BJ (cell line): ENCODE results near the gene CDK8. TPM values are rescaled to one million over a fixed set of nuclear protein-coding genes. Genes with fewer than 3 reads are reported as not detected.

Source experiments
- CTCF ChIA-PET: fragments of 350-600 bp; formaldehyde crosslinking; extraction: SDS; loops from one replicate; lab custom pipeline; 2021; ENCODE audit warnings: antibody characterized with exemption, inconsistent platforms; lab: Yijun Ruan, JAX
- POLR2A ChIA-PET: fragments of 300-600 bp; sonication (Branson Sonifier 250); formaldehyde crosslinking; extraction: SDS; loops from one replicate; lab custom pipeline; 2021; ENCODE audit warnings: antibody characterized with exemption; lab: Charles Lee
- DNase-seq: peaks from one replicate; pipeline ENCODE4 v3.0.0-alpha.2; 2011; ENCODE audit warnings: low read depth
- H3K27me3 ChIP-seq: 2 replicates; pipeline ENCODE4 v1.6.0; 2011; ENCODE audit warnings: low read length; ENCODE audit not compliant: control insufficient read depth, insufficient read depth
- H3K36me3 ChIP-seq: 2 replicates; pipeline ENCODE4 v1.5.1; 2011; ENCODE audit warnings: low read length; ENCODE audit not compliant: control insufficient read depth, insufficient read depth
- H3K4me3 ChIP-seq: 2 replicates; pipeline ENCODE4 v1.5.1; 2011; ENCODE audit warnings: low read depth, mild to moderate bottlenecking, control low read depth, low read length
- polyA plus RNA-seq: library from polyadenylated mRNA; depleted of rRNA; stranded (reverse); fragments of >200 nt; gene quantifications from 2 replicates; pipeline ENCODE4 v1.2.3, GENCODE V29; 2011
- TF ChIP-seq, protein P1 (sequence below): IDR thresholded peaks from 2 replicates; pipeline ENCODE4 v1.5.1; 2011; ENCODE audit warnings: low read depth, mild to moderate bottlenecking, control low read depth, inconsistent platforms, low read length, moderate library complexity; ENCODE audit not compliant: insufficient read depth

CDK8 gene
- polyA plus RNA-seq, 1 experiment, result 13.7 TPM

GRCh38 chr13:26320766-26321165 lies 66.8 kb downstream of the CDK8 start:
- ChIA-PET POLR2A (no interaction called here), CTCF (no interaction called here)
- TF ChIP-seq, protein P1, sequence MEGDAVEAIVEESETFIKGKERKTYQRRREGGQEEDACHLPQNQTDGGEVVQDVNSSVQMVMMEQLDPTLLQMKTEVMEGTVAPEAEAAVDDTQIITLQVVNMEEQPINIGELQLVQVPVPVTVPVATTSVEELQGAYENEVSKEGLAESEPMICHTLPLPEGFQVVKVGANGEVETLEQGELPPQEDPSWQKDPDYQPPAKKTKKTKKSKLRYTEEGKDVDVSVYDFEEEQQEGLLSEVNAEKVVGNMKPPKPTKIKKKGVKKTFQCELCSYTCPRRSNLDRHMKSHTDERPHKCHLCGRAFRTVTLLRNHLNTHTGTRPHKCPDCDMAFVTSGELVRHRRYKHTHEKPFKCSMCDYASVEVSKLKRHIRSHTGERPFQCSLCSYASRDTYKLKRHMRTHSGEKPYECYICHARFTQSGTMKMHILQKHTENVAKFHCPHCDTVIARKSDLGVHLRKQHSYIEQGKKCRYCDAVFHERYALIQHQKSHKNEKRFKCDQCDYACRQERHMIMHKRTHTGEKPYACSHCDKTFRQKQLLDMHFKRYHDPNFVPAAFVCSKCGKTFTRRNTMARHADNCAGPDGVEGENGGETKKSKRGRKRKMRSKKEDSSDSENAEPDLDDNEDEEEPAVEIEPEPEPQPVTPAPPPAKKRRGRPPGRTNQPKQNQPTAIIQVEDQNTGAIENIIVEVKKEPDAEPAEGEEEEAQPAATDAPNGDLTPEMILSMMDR, result no peak
- no peaks in the 10 kb centered on the region for H3K36me3 ChIP-seq
- DNase-seq, result no peak
- H3K27me3 ChIP-seq, result no peaks in the 10 kb centered on the region
- no peak overlapping the region for H3K4me3 ChIP-seq

DNA sequence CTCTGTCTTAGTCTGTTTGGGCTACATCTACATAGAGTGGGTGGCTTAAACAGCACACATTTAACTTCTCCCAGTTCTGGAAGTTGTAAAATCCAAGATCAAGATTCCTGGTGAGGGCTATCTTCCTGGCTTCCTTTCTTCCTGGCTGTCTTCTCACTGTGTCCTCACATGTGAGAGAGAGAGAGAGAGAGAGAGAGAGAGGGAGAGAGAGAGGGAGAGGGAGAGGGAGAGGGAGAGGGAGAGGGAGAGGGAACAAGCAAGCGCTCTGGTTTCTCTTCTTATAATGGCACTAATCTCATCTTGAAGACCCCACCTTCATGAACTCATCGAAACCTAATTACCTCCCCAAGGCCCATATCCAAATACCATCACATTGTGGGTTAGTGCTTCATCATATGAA lies 69.2 kb downstream of the CDK8 start:
- DNase-seq, result no peak
- no peaks in the 10 kb centered on the region for H3K36me3 ChIP-seq
- TF ChIP-seq, protein P1, result no peak
- H3K4me3 ChIP-seq, result no peak overlapping the region
- ChIA-PET POLR2A (no interaction called here), CTCF (no interaction called here)
- H3K27me3 ChIP-seq, result no peaks in the 10 kb centered on the region

GRCh38 chr13:26323764-26324163 lies 69.8 kb downstream of the CDK8 start:
- Histone ChIP-seq H3K4me3 (no peak overlapping the region), H3K36me3 (no peaks in the 10 kb centered on the region), H3K27me3 (no peaks in the 10 kb centered on the region)
- POLR2A ChIA-PET, result no interaction called here
- TF ChIP-seq, protein P1, result no peak
- no peak for DNase-seq
- CTCF ChIA-PET, result no interaction called here

DNA sequence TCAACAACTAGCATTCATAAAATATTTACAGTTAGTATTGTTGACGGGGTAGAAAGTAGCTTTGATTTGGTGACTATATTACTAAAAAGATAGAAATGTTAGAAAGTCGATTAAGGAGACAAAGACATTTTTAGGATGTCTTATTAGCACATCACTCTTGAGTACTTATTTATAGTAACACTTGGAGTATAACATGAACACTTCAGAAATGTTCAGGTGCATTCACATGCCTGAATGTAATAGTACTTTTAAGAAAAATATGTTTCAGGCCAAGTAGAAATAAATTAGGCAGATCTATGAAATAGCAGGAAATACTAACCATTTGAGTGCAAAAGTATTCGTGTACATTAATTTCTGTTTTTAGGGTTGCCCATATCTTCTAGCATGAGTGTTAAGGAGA lies 70.4 kb downstream of the CDK8 start:
- CTCF ChIA-PET, result interaction anchor here (0.7 kb wide), 1 partner anchor 19 kb away, joined by 3 read pairs; no protein-coding TSS in a partner anchor
- no peaks in the 10 kb centered on the region for H3K36me3 ChIP-seq
- no peak for DNase-seq
- POLR2A ChIA-PET, result no interaction called here
- TF ChIP-seq, protein P1, result no peak
- H3K4me3 ChIP-seq, result no peak overlapping the region
- H3K27me3 ChIP-seq, result no peaks in the 10 kb centered on the region

DNA sequence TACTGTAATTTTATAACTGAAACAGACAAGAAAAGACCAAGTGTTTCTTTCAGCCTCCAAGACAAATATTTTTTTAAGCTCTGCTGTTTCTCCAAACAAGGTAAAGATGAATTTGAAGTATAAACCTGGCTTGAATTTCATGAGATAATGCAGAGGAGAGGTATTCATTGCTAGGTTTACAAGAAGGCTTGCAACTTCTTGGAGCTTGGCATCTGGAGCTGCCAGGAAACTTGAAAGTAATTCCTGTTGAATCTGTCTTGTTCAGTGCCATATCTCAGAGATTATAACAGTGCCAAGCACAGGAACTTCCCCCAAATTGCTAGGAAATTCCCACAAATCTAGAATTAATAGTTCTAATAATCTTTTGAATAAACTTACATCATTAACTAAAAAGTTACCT lies 70.9 kb downstream of the CDK8 start:
- POLR2A ChIA-PET, result no interaction called here
- Histone ChIP-seq H3K4me3 (no peak overlapping the region), H3K36me3 (no peaks in the 10 kb centered on the region), H3K27me3 (no peaks in the 10 kb centered on the region)
- TF ChIP-seq, protein P1, result no peak
- CTCF ChIA-PET, result interaction anchor here (0.7 kb wide), 1 partner anchor 19 kb away, joined by 3 read pairs; no protein-coding TSS in a partner anchor
- DNase-seq, result no peak
